Measurements from ENCODE around the gene BMX. TPM values are rescaled to one million over a fixed set of nuclear protein-coding genes. Genes with fewer than 3 reads are reported as not detected.

BMX gene
- polyA plus RNA-seq, 3 donors: 0.49 to 3.3 (median 2.8) TPM

DNA sequence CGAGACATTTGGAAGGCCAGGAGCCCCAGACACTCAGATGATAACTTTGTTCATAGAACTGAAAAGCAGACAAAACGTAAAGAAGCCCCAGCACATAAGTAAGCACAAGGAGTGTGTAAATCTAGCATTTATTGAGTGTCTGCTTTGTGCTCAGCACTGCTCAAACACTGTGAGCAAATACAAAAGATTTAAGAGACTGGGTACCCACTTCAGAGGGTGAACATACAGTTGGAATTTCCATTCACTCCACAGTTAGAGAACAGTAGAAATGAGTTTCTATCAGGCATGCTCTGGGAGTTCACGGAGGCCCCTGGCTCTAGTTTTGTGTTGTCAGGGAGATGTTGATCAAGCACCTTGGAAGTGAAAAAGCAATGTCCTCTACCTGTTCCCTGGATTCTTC, 60.3 kb downstream of the BMX start:
- WGBS, 3 donors: 63 to 89% (median 89%) methylated on average over 3 of the region's 3 CpGs
- no peak overlapping the region for H3K27ac ChIP-seq (ENCODE audit: low read depth, low read length)

DNA sequence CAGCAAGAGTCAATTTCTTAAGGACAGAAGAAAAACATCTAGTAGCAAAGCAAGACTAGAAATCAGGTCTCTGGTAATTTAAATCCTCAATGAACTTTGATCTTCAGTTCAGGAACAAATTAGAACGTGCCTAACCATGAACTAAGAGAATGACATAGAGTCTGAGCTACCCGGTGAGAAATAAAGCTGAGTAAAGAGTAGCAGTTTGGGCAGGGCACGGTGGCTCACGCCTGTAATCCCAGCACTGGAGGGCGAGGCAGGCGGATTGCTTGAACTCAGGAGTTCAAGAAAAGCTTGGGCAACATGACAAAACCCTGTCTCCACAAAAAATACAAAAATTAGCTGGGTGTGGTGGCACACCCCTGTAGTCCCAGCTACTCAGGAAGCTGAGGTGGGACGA, 62.4 kb downstream of the BMX start:
- 58 to 85% (median 72%) methylated on average over 7 of the region's 7 CpGs for WGBS, 3 donors
- H3K27ac ChIP-seq (ENCODE audit: low read depth, low read length): no peak overlapping the region

DNA sequence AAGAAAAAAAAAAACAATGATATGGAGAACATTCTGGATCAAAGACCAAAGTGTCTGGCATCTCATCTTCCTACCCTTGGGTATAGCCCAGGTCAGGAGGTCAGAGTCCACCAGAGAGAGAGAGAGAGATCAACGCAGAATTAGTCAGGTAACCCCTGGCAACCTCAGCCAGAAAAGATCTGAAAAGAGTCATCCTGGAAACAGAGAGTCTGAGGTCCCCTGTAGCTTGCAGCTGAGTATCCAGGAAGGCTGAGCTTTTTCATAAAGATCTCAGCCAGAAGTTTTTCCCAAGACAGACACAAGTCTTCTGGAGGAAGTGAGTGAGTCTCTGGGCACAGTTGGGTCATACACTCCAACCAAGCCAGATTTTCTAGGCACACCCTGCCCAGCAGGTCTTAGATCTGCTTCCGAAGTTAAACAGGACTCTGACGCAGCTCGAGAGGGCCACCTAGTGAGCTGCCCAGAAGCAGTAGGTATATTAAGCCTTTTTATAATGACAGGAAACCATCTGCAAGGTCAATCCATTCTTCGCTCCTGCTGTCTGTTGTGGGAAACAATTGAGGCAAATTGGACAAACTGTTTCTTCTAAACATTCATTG, 64.5 kb downstream of the BMX start:
- H3K27ac ChIP-seq (ENCODE audit: low read depth, low read length): no peak overlapping the region
- WGBS, 3 donors: 2 to 16% (median 6%) methylated on average over 5 of the region's 5 CpGs

DNA sequence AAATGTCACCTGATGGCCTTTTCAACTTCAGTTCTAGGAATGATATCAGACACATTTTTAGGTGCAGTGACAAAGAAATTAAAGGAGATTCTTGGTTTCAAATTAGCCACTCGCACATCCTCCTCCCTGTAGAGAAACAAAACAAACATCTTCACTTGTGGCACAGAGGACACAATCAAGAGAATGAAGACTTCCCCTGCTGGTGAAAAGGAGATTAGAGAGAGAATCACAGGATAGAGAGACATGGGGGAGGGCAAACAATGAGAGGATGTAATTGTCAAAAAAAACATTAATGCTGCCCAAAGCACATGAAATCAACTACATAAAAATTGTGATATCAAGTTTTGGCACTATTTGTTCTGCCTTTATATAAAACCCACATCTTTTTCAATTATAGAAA, 65.6 kb downstream of the BMX start:
- WGBS, 3 donors: 62 to 87% (median 70%) methylated on average over 1 of the region's 1 CpG
- no peak overlapping the region for H3K27ac ChIP-seq (ENCODE audit: low read depth, low read length)

DNA sequence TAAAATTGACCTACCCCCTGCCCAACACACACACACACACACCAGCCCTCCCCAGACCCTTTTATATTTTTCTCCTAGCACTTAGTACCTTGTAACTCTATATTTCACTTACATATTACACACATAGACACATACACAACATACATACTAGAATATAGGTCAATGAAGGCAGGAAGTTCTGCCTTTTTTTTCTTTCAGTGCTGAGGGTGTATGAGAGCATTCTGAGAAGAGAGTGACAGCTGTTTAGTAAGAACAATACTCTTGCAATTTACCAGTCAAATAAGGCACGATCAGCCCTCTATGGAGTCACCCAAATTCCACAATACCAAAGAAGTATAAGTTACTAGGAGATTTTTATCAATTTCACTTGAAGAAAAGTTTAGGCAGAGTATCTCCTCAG, 66.7 kb downstream of the BMX start:
- WGBS, 3 donors: 27 to 79% (median 59%) methylated on average over 1 of the region's 1 CpG
- no peak overlapping the region for H3K27ac ChIP-seq (ENCODE audit: low read depth, low read length)

DNA sequence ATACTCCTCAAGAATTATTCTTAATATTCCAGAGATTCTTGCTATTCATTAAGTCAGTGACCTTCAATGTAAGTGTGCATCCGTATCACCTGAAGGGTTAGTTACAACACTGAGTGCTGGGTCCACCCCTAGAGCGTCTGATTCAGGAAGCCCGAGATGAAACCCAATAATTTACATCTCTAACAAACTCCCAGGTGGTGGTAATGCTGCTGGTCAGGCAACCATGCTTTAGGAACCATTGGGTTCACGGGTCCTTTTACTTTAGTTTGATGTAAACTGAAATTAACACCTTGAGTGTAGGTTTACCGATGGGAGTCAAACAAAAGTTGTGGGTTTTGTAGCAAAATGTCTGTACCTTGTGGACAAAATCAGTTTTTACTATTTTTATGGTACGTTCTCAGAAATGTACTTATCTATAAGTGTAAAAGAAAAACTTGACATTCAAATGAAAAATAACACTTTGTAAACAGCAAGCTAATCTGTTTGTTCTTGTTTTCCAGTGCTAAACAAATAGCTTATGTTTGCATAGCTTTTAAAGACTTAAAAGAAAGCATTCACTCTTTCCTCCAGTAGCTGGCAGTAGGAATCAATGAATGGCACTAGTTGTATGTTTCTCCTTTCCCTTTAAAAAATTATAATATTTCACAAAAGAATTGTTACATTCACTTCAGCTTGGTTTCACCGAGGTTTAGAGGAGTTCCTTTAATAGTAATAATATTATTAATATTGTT, 67.4 kb downstream of the BMX start:
- no peak overlapping the region for H3K27ac ChIP-seq (ENCODE audit: low read depth, low read length)
- WGBS, 3 donors: 28 to 60% (median 51%) methylated on average over 7 of the region's 7 CpGs

DNA sequence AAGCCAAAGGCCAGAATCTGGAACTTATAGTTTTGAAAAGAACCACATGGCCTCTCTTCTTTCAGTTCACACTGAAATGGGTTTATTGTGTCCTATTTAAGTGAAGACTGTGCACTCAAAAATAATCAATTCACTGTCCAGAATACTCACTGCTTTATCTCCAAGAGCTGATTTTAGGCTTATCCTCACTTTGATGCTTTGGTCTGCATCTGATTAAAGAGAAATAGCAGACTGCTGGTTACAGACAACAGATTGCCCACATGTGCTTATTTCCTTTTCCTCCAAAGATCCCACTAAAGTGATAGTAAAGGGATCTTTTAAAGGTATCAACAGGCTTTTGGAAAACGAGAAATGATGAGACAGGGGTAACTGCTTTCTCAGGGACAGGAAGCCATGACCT, 69.5 kb downstream of the BMX start:
- H3K27ac ChIP-seq (ENCODE audit: low read depth, low read length): no peak overlapping the region
- WGBS, 3 donors: 12 to 45% (median 21%) methylated on average over 1 of the region's 1 CpG

DNA sequence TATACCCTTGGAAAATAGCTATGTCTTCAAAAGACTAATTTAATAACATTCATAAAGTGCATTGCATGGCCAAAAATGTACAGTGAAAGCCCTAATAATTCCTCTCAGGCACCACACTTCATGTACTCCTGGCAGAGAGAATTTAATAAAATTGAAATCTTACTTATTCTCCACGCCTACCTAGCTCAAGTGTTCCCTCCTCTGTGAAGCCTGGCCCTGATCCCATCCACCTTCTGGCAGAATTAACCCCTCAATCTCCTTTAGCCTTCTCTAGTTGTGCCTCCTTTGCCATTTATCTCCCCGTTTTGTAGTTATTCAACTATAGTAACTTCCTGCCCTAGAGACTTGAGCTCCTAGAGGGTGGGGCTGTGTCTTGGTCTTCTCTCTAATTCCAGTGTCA, 73.4 kb downstream of the BMX start:
- H3K27ac ChIP-seq (ENCODE audit: low read depth, low read length): no peak overlapping the region
- WGBS, 3 donors: 47 to 59% (median 54%) methylated on average over 2 of the region's 2 CpGs

DNA sequence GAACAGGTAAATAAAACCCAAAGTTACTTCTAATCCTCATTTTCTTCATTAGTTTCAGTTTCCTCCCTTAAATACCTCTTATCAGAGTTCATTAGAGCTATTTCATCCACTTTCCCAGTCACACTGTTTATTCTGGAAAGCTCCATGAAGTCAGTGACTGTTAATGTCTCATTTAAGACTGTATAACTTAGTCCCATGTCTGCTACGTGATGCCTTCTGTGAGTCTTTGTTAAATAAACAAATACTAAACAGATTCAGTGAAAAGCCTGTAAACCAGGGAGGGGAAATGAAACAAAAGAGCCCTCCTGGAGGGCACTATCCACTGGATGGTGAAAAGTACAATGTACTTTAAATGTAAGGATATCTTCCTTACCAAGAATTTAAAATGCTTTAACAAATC, 75.4 kb downstream of the BMX start:
- H3K27ac ChIP-seq (ENCODE audit: low read depth, low read length): no peak overlapping the region
- 35 to 71% (median 59%) methylated on average over 1 of the region's 1 CpG for WGBS, 3 donors

DNA sequence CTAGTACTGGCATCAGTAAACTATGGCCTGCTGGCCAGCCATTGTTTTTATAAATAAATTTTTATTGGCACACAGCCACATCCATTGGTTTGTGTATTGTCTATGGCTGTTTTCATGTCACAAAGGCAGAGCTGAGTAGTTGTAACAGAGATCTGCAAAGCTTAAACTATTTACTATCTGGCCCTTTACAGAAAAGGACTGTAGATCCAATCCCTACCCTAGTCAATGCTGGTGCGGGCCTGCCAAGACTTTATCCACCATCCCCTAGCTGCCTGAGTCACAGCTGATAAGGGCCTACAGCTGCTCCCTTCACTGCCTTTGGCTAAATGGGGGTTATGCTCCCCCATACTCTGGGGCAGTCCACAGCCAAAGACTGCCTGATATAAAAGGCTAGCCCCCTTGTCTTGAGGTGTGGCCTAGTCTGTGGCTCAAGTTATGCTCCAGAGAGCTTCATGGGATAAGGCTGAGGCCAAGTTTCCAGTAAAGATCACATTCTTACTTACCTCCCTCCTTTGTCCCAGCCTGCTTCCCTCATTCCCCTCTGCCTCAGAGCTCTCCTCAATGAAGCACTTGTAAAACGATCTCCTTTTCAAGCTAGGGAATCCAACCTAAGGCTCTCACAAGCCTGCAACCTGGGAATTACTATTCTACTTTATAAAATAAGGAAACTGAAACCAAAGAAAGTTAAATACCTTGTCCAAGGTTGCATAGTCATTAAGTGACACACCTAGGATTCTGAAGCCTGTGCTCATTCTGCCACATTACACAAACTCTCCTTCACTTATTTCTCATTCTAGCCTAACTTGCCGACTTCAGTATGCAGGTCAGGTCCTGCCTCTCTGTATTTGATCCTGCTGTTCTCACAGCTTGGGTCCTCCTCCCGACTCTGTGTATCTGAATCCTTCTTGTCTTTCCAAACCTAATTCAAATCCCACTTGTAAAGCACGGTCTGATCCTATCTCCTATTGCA, 79.5 kb downstream of the BMX start:
- WGBS, 3 donors: 45 to 61% (median 49%) methylated on average over 5 of the region's 5 CpGs
- no peak overlapping the region for H3K27ac ChIP-seq (ENCODE audit: low read depth, low read length)

DNA sequence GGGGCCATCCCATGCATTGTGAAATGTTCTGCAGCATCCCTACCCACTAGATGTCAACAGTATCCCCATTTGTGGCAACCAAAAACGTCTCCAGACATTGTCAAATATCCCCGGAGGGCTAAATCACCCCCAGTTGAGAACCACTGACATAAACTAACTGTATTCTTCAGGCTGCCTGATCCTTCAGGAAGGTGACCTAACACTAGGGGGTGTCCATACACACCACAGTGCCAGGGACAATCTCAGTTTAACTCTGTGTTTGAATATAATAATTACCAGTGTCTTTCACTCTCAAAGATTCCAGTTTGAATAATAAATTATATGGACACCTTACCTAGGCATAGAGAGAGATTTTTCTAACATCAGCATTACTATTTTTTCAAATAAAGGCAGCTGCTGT, 93.8 kb downstream of the BMX start:
- WGBS, 3 donors: 37 to 58% (median 52%) methylated on average over 2 of the region's 2 CpGs
- H3K27ac ChIP-seq (ENCODE audit: low read depth, low read length): no peak overlapping the region

DNA sequence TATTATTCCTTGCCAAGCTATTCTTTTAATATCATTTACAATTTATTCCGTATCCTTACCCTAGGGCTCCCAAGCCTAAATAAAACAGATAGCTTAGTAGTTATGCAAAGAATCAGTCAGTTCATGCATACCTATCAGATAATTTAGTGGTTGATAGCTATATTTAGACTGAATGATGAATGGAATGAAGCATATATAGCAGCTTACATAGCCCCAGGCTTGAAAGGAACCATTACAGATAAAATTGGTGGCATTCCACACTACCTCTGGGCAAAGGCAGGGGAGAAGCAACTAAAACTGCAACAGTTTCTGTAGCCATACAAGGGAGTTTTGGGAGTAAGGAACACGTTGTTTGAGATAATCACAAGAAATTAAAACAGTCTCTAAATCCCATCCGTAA, 97.4 kb downstream of the BMX start:
- WGBS, 3 donors: 62 to 90% (median 84%) methylated on average over 3 of the region's 3 CpGs
- H3K27ac ChIP-seq (ENCODE audit: low read depth, low read length): no peak overlapping the region

DNA sequence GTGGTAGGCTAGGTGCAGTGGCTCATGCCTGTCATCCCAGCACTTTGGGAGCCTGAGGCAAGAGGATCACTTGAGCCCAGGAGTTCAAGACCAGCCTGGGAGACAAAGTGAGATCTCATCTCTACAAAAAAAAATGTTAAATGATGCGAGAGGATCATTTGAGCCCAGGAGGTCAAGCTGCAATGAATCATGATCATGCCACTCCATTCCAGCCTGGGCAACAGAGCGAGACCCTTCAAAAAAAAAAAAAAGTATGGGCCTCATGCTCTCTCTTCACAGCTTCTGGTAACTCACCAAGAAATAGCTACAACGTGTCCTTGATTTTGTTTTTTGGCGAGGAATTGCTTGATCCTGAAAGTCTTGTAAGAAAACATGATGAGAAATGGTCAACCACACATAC, 98.9 kb downstream of the BMX start:
- no peak overlapping the region for H3K27ac ChIP-seq (ENCODE audit: low read depth, low read length)
- 71 to 93% (median 83%) methylated on average over 4 of the region's 4 CpGs for WGBS, 3 donors

DNA sequence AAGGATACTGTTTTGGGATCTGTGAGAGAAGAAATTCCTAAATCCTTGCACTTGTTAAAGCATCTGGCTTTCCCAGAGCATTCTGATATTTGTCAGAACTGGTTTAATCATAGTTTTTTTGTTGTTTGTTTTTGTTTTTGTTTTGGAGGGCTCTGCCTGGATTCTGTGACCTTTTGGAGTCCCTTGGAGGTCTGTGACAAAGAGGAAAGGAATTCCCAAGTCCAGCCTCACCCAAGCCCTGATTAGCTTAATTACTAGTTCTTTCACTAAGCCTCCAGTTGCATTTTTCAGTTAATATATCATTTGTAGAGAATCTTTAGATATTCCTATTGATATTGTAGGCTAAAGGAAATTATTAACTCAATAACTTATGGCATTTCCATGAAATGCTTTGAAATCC, 99.4 kb downstream of the BMX start:
- no peak overlapping the region for H3K27ac ChIP-seq (ENCODE audit: low read depth, low read length)

DNA sequence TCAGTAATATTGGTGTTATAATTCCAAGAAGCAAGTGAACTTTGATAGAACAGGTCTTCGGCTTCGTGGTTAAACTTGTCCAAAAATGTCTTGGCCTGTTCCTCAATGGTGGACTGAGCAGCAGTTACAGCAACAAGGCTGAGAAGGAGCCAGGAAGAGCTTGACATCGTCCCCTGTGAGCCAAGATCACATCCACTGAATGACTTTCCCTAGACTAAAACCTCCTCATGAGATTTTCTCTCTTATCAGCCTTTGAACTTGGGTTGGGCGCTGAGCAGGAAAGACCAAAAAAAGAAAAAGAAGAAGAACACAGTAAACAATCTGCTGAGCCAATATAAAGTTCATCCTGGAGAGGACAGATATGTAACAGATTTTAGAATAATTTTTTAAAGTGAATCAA, 100.1 kb downstream of the BMX start, which contains the start of gene ACE2:
TSS of gene ACE2 (minus strand) at position 216 of the 400 bp plus-strand sequence. CDS start at position 167, 49 bp downstream.
- 55 to 81% (median 64%) methylated on average over 4 of the region's 4 CpGs for WGBS, 3 donors
- H3K27ac ChIP-seq (ENCODE audit: low read depth, low read length): no peak within 1 kb of the TSS

DNA sequence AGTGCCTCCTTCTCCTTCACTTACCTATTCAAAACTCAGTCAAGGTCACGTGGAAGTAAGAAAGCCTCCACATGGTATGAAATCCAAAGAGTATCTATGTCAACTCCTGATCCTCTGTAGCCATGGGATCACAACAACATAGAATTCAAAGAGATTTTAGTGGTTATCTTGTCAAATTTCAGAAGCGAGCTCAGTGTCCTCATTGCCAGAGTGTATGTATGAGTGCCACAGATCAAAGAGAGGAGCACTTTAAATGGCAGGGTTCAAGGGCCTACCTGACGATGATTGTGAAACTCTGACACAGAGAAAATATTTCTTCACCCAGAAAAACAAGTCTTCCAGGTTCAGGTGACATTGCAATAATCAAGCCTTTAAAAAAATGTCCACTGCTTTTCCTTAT, 101.3 kb downstream of the BMX start:
- H3K27ac ChIP-seq (ENCODE audit: low read depth, low read length): no peak overlapping the region
- WGBS, 3 donors: 69 to 85% (median 85%) methylated on average over 3 of the region's 3 CpGs

DNA sequence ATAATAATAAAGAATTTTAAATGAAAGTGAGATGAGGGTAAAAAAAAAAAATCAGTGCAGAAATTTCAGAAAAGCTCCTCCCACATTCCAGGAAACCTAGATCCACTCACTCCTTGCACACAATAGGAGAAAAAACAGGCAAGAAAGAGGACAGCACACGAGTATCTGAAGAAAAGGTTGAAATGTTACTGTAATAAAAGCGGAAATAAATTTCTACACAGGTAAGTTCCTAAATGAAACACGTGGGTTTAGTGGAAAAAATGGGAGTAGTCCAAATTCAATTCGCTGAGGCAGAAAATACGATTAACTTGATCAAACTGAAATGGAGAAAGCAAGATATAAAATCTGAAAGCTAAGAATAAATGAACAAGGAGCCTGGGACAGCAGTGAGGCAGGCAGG, 102.2 kb downstream of the BMX start:
- H3K27ac ChIP-seq (ENCODE audit: low read depth, low read length): no peak overlapping the region
- 58 to 83% (median 80%) methylated on average over 5 of the region's 5 CpGs for WGBS, 3 donors

DNA sequence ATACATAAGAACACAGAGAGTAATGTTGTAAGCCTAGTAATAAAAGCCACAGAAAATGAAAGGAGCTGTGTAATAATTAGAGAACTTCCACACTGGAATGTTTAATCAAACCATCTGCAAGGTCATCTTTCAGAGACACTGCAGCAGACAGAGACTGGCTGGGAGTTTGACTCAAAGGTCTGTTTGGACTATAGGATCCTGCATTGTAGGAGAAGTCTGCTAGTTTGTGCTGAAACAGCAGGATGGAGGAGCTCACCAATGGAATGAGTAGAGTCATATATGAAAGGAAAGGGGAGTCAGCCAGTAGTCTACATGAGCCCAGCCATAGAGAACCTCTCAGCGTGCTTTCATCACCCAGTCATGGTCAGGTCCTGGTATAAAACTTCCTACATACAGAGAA, 104.6 kb downstream of the BMX start:
- WGBS, 3 donors: 63 to 96% (median 80%) methylated on average over 1 of the region's 1 CpG
- no peak overlapping the region for H3K27ac ChIP-seq (ENCODE audit: low read depth, low read length)
